Osteocyte (in vitro differentiated cells): ENCODE data around the gene CSNK1G2. TPM values are rescaled to one million over a fixed set of nuclear protein-coding genes. Genes with fewer than 3 reads are reported as not detected.

Experiments
- DNase-seq: peaks from one replicate; pipeline ENCODE4 v3.0.0; 2021; ENCODE audit warnings: mixed read lengths; ENCODE audit not compliant: unreplicated experiment; ENCODE audit errors: extremely low spot score
- H3K27ac Mint-ChIP-seq: one replicate; pipeline ENCODE4 v1.8.0; 2021; ENCODE audit warnings: mild to moderate bottlenecking, mixed read lengths; ENCODE audit not compliant: unreplicated experiment
- H3K27me3 Mint-ChIP-seq: one replicate; pipeline ENCODE4 v1.8.0; 2021; ENCODE audit warnings: mixed read lengths; ENCODE audit not compliant: unreplicated experiment
- H3K36me3 Mint-ChIP-seq: one replicate; pipeline ENCODE4 v1.8.0; 2021; ENCODE audit warnings: mixed read lengths; ENCODE audit not compliant: unreplicated experiment
- H3K4me1 Mint-ChIP-seq: one replicate; pipeline ENCODE4 v1.8.0; 2021; ENCODE audit warnings: mixed read lengths; ENCODE audit not compliant: unreplicated experiment
- H3K4me3 Mint-ChIP-seq: one replicate; pipeline ENCODE4 v1.8.0; 2021; ENCODE audit warnings: mild to moderate bottlenecking, moderate library complexity, mixed read lengths; ENCODE audit not compliant: unreplicated experiment
- H3K9me3 Mint-ChIP-seq: one replicate; pipeline ENCODE4 v1.8.0; 2021; ENCODE audit warnings: mixed read lengths; ENCODE audit not compliant: unreplicated experiment
- CTCF ChIP-seq: fragments of 200-600 bp; sonication (generic); IDR thresholded peaks from 2 replicates; pipeline ENCODE4 v1.5.0; 2021; ENCODE audit warnings: antibody characterized with exemption, mild to moderate bottlenecking, moderate library complexity
- total RNA-seq: library from RNA; stranded (reverse); gene quantifications from 2 replicates; pipeline ENCODE4 v1.2.1, GENCODE V29; 2021

CSNK1G2 gene
- total RNA-seq, 1 donor from 2014 or later: 72.2 TPM

GRCh38 chr19:1904860-1905109 lies 36.2 kb upstream of the CSNK1G2 start:
- H3K4me1 Mint-ChIP-seq: peaks cover 39% of the 10 kb centered on the region
- TF ChIP-seq CTCF: no peak
- DNase-seq: no peak
- no peaks in the 10 kb centered on the region for H3K9me3 Mint-ChIP-seq
- H3K36me3 Mint-ChIP-seq: no peaks in the 10 kb centered on the region
- peak overlapping the region; percentile 85 for H3K27ac Mint-ChIP-seq
- peak overlapping the region; percentile 77 for H3K4me3 Mint-ChIP-seq
- H3K27me3 Mint-ChIP-seq: no peaks in the 10 kb centered on the region

- Mint-ChIP-seq H3K4me1 (peaks cover 44% of the 10 kb centered on the region), H3K27ac (peak within 1 kb of the TSS; percentile 88)
- no peak for TF ChIP-seq CTCF
These were observed 35.7 kb upstream of the CSNK1G2 start, which contains the start of the genes ADAT3 and SCAMP4 for GRCh38 chr19:1905110-1905862. Gene ADAT3 (plus strand): TSS chr19:1905399. CDS start chr19:1912048, 6,649 bp downstream. Gene SCAMP4 (plus strand): TSS chr19:1905399. CDS start chr19:1915020, 9,621 bp downstream.

GRCh38 chr19:1905863-1906375 lies 35.1 kb upstream of the CSNK1G2 start:
- no peak for TF ChIP-seq CTCF
- H3K27ac Mint-ChIP-seq: peak overlapping the region; percentile 88
- no peak for DNase-seq
- H3K36me3 Mint-ChIP-seq: no peaks in the 10 kb centered on the region
- H3K4me3 Mint-ChIP-seq: peak overlapping the region; percentile 87
- peaks cover 45% of the 10 kb centered on the region for H3K4me1 Mint-ChIP-seq
- no peaks in the 10 kb centered on the region for H3K9me3 Mint-ChIP-seq
- no peaks in the 10 kb centered on the region for H3K27me3 Mint-ChIP-seq

More at GRCh38 chr19:1905110-1905862, 35.7 kb upstream of the CSNK1G2 start, which contains the start of the genes ADAT3 and SCAMP4:
- H3K36me3 Mint-ChIP-seq: no peaks in the 10 kb centered on the region
- no peaks in the 10 kb centered on the region for H3K9me3 Mint-ChIP-seq
- DNase-seq: peak; percentile 99
- H3K27me3 Mint-ChIP-seq: no peaks in the 10 kb centered on the region
- peak within 1 kb of the TSS; percentile 87 for H3K4me3 Mint-ChIP-seq

- Mint-ChIP-seq H3K27ac (peak overlapping the region; percentile 41), H3K36me3 (no peaks in the 10 kb centered on the region), H3K4me3 (peak overlapping the region; percentile 35), H3K27me3 (no peaks in the 10 kb centered on the region), H3K9me3 (no peaks in the 10 kb centered on the region), H3K4me1 (peaks cover 45% of the 10 kb centered on the region)
- no peak for DNase-seq
- TF ChIP-seq CTCF: no peak
These were observed 33.9 kb upstream of the CSNK1G2 start for GRCh38 chr19:1906985-1907562.
